Uterus (tissue), 4 donors: ENCODE measurements around the gene TMEM40. TPM values are rescaled to one million over a fixed set of nuclear protein-coding genes. Genes with fewer than 3 reads are reported as not detected.

ENCODE experiments used
- DNase-seq, 2 donors: peaks; one replicate each; pipeline ENCODE4 v3.0.0-alpha.2; 2019 to 2020
- H3K27ac ChIP-seq, 2 donors: fragments of 200-600 bp; sonication (generic); 1 replicate in 1 of 2; 2 replicates in 1 of 2; pipeline ENCODE4 v1.5.1; 2016 to 2018
- H3K27me3 ChIP-seq, 2 donors: fragments of 200-600 bp; sonication (generic); one replicate each; pipeline ENCODE4 v1.5.1; 2018 to 2019; ENCODE audit warnings: control low read depth in 1 of 2
- H3K36me3 ChIP-seq, 2 donors: fragments of 200-600 bp; sonication (generic); one replicate each; pipeline ENCODE4 v1.5.1; 2019; ENCODE audit warnings: control low read depth in 1 of 2
- H3K4me1 ChIP-seq, 2 donors: fragments of 200-600 bp; sonication (generic); one replicate each; pipeline ENCODE4 v1.5.1; 2018 to 2019; ENCODE audit warnings: control low read depth in 1 of 2
- H3K4me3 ChIP-seq, 2 donors: fragments of 200-600 bp; sonication (generic); 1 replicate in 1 of 2; 2 replicates in 1 of 2; pipeline ENCODE4 v1.5.1; 2018 to 2019; ENCODE audit warnings: mild to moderate bottlenecking in 1 of 2
- H3K9me3 ChIP-seq, 2 donors: fragments of 200-600 bp; sonication (generic); one replicate each; pipeline ENCODE4 v1.5.1; 2019; ENCODE audit warnings: control low read depth in 1 of 2
- CTCF ChIP-seq, 4 experiments: fragments of 200-600 bp in 2 of 4; fragments of 450-650 bp in 2 of 4; sonication (generic) in 2 of 4; IDR thresholded peaks; one replicate each; pipeline ENCODE4 v1.5.1; 2016 to 2019; ENCODE audit warnings: antibody characterized with exemption in 4 of 4, mild to moderate bottlenecking in 2 of 4, moderate library complexity in 1 of 4
- POLR2A ChIP-seq, 2 donors: fragments of 450-650 bp; IDR thresholded peaks; one replicate each; pipeline ENCODE4 v1.6.1; 2016; ENCODE audit warnings: antibody characterized with exemption in 2 of 2, mild to moderate bottlenecking in 1 of 2, moderate library complexity in 1 of 2
- intact Hi-C: fragments of 100-400 bp; cut with DNase I; formaldehyde crosslinking; loops from one replicate; pipeline ENCODE4 v1.15.1; 2023; ENCODE audit warnings: low total_unique reads
- total RNA-seq, 4 donors: library from RNA; depleted of rRNA in 3 of 4; stranded (reverse); fragments of >200 nt in 3 of 4; gene quantifications; one replicate each; pipeline versions ENCODE4 v1.1.0 to v1.2.4, GENCODE V29; 2014 to 2023
- donor health status: DM: yes; HTN: yes; CAD: no.

Gene TMEM40
- total RNA-seq, 4 donors from 2014 or later: not detected

GRCh38 chr3:12799525-12800440 lies 40.7 kb upstream of the TMEM40 start:
- no peaks in the 10 kb centered on the region for H3K9me3 ChIP-seq
- no peaks in the 10 kb centered on the region for H3K36me3 ChIP-seq
- no peak overlapping the region for H3K27ac ChIP-seq
- DNase-seq: no peak
- TF ChIP-seq CTCF (IDR thresholded peaks at IDR 0.05) (no peak), POLR2A (IDR thresholded peaks at IDR 0.05) (no peak)
- no peak overlapping the region for H3K4me3 ChIP-seq
- intact Hi-C loops: no loop called here
- no peaks in the 10 kb centered on the region for H3K4me1 ChIP-seq
- no peaks in the 10 kb centered on the region for H3K27me3 ChIP-seq

GRCh38 chr3:12798559-12799179 lies 39.6 kb upstream of the TMEM40 start:
- H3K4me1 ChIP-seq: no peaks in the 10 kb centered on the region
- H3K36me3 ChIP-seq: no peaks in the 10 kb centered on the region
- intact Hi-C loops: no loop called here
- no peaks in the 10 kb centered on the region for H3K27me3 ChIP-seq
- H3K27ac ChIP-seq: peak overlapping the region; percentile 91 to 96
- H3K4me3 ChIP-seq: no peak overlapping the region
- TF ChIP-seq POLR2A (IDR thresholded peaks at IDR 0.05): no peak
- TF ChIP-seq CTCF (IDR thresholded peaks at IDR 0.05): no peak
- DNase-seq: no peak
- H3K9me3 ChIP-seq: no peaks in the 10 kb centered on the region

- Histone ChIP-seq H3K4me1 (no peaks in the 10 kb centered on the region), H3K27me3 (no peaks in the 10 kb centered on the region), H3K36me3 (no peaks in the 10 kb centered on the region), H3K4me3 (no peak overlapping the region), H3K27ac (peak overlapping the region; percentile 91 to 96), H3K9me3 (no peaks in the 10 kb centered on the region)
- intact Hi-C loops: no loop called here
- DNase-seq: no peak
- TF ChIP-seq POLR2A (IDR thresholded peaks at IDR 0.05): no peak
- no peak for TF ChIP-seq CTCF (IDR thresholded peaks at IDR 0.05)
Measured at GRCh38 chr3:12797892-12798558, 39.0 kb upstream of the TMEM40 start.

- no peaks in the 10 kb centered on the region for H3K27me3 ChIP-seq
- H3K9me3 ChIP-seq: no peaks in the 10 kb centered on the region
- peak overlapping the region; percentile 91 to 96 for H3K27ac ChIP-seq
- no peaks in the 10 kb centered on the region for H3K4me1 ChIP-seq
- DNase-seq: peak in 1 of 2 donors; percentile 25
- H3K36me3 ChIP-seq: no peaks in the 10 kb centered on the region
- intact Hi-C loops: no loop called here
- peak overlapping the region; percentile 62 to 66 for H3K4me3 ChIP-seq
- TF ChIP-seq POLR2A (IDR thresholded peaks at IDR 0.05) (no peak), CTCF (IDR thresholded peaks at IDR 0.05) (no peak)
Measured at GRCh38 chr3:12797124-12797891, 38.2 kb upstream of the TMEM40 start.
